Neural cell (in vitro differentiated cells): ENCODE results near the gene PVALEF.

Source experiments
- CTCF ChIP-seq: fragments of 450-650 bp; IDR thresholded peaks from 2 replicates; pipeline ENCODE4 v1.5.1; 2014; ENCODE audit warnings: antibody characterized with exemption, mild to moderate bottlenecking, moderate library complexity; ENCODE audit not compliant: poor library complexity, severe bottlenecking
- EP300 ChIP-seq: fragments of 450-650 bp; conservative IDR thresholded peaks from 2 replicates; pipeline ENCODE4 v1.6.1; 2014; ENCODE audit warnings: antibody characterized with exemption, mild to moderate bottlenecking, moderate library complexity; ENCODE audit not compliant: poor library complexity, severe bottlenecking
- EZH2 ChIP-seq: fragments of 200-600, 300-800 bp; shearing (Covaris generic), sonication (generic); IDR thresholded peaks from 2 replicates; pipeline ENCODE4 v1.6.1; 2014; ENCODE audit warnings: antibody characterized with exemption, low read length, borderline replicate concordance, mild to moderate bottlenecking; ENCODE audit not compliant: insufficient read depth, poor library complexity, severe bottlenecking
- MXI1 ChIP-seq: fragments of 450-650 bp; conservative IDR thresholded peaks from 2 replicates; pipeline ENCODE4 v1.6.1; 2014; ENCODE audit warnings: antibody characterized with exemption, mild to moderate bottlenecking; ENCODE audit not compliant: poor library complexity, severe bottlenecking
- POLR2AphosphoS5 ChIP-seq: IDR thresholded peaks from 2 replicates; pipeline ENCODE4 v1.6.1; 2012
- SMC3 ChIP-seq: fragments of 450-650 bp; conservative IDR thresholded peaks from 2 replicates; pipeline ENCODE4 v1.6.1; 2014; ENCODE audit warnings: antibody characterized with exemption, mild to moderate bottlenecking, moderate library complexity; ENCODE audit not compliant: poor library complexity
- TAF1 ChIP-seq: IDR thresholded peaks from 2 replicates; pipeline ENCODE4 v1.6.1; 2012; ENCODE audit warnings: low read depth

- TF ChIP-seq POLR2AphosphoS5 = no peak
- no peak for TF ChIP-seq CTCF
- no peak for TF ChIP-seq EZH2
- TF ChIP-seq TAF1 = no peak
- TF ChIP-seq EP300 = no peak
- no peak for TF ChIP-seq MXI1
- no peak for TF ChIP-seq SMC3
Observed at GRCh38 chr17:81160306-81160705, 5.0 kb upstream of the PVALEF start.
